ENCODE data around the gene KRT37. TPM values are rescaled to one million over a fixed set of nuclear protein-coding genes. Genes with fewer than 3 reads are reported as not detected.

The KRT37 gene
- total and polyA plus RNA-seq, 10 donors = not detected

- TF ChIP-seq POLR2AphosphoS5 (IDR thresholded peaks at IDR 0.05) = no peak
- no peak for TF ChIP-seq POLR2A (IDR thresholded peaks at IDR 0.05)
- no peak for TF ChIP-seq CTCF (IDR thresholded peaks at IDR 0.05 in 8 of 11, conservative IDR thresholded peaks at IDR 0.05 in 3 of 11)
- H3K9me3 ChIP-seq = no peaks in the 10 kb centered on the region
- H3K36me3 ChIP-seq = no peaks in the 10 kb centered on the region
- H3K27me3 ChIP-seq (replicated peaks in 1 of 7) = peaks cover 0 to 2% (median 0%) of the 10 kb centered on the region in 7 donors
- H3K4me1 ChIP-seq = no peaks in the 10 kb centered on the region
- H3K4me3 ChIP-seq = no peak overlapping the region
- WGBS, 5 donors = 81 to 90% (median 86%) methylated on average over 4 of the region's 4 CpGs
- intact Hi-C loops (cut with DNase I; ENCODE audit: low total_unique reads) = no loop called here
- DNase-seq = no peak
- H3K27ac ChIP-seq = no peak overlapping the region
Observed at GRCh38 chr17:41457676-41458075, 33.3 kb upstream of the KRT37 start.

- 76 to 92% (median 82%) methylated on average over 3 of the region's 3 CpGs for WGBS, 5 donors
- H3K4me3 ChIP-seq = no peak overlapping the region
- TF ChIP-seq CTCF (IDR thresholded peaks at IDR 0.05 in 8 of 11, conservative IDR thresholded peaks at IDR 0.05 in 3 of 11) (no peak), POLR2AphosphoS5 (IDR thresholded peaks at IDR 0.05) (no peak), POLR2A (IDR thresholded peaks at IDR 0.05) (no peak)
- no peaks in the 10 kb centered on the region for H3K4me1 ChIP-seq
- DNase-seq = no peak
- peaks cover 0 to 2% (median 0%) of the 10 kb centered on the region in 7 donors for H3K27me3 ChIP-seq (replicated peaks in 1 of 7)
- peaks cover 0 to 3% (median 0%) of the 10 kb centered on the region in 8 donors for H3K9me3 ChIP-seq
- no peak overlapping the region for H3K27ac ChIP-seq
- intact Hi-C loops (cut with DNase I; ENCODE audit: low total_unique reads) = no loop called here
- no peaks in the 10 kb centered on the region for H3K36me3 ChIP-seq
Observed at GRCh38 chr17:41456204-41456603, 31.8 kb upstream of the KRT37 start.

DNA sequence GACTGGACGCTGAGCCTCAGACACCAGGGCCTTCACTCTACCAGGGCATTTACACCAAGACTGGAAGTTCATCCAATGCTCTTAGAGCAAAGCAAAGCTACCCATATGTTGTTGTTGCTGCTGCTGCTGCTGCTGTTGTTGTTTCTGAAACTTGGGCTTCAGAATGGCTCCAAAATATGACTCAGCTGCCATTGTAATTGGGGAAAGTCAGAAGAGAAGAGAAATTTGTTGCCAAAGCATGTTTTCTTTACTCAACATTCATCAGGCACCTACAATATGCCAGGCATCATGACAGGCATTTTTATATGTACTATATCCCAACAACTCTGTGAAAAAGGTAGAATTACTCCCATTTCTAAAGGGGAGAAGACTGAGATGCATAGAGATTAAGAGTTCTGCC lies 30.9 kb upstream of the KRT37 start:
- intact Hi-C loops (cut with DNase I; ENCODE audit: low total_unique reads) = no loop called here
- Histone ChIP-seq H3K4me1 (no peaks in the 10 kb centered on the region), H3K4me3 (no peak overlapping the region), H3K27ac (no peak overlapping the region), H3K9me3 (peaks cover 0 to 4% (median 0%) of the 10 kb centered on the region in 8 donors), H3K27me3 (replicated peaks in 1 of 7) (peaks cover 0 to 2% (median 0%) of the 10 kb centered on the region in 7 donors), H3K36me3 (no peaks in the 10 kb centered on the region)
- WGBS, 5 donors = 81 to 100% (median 89%) methylated on average over 1 of the region's 1 CpG
- TF ChIP-seq POLR2AphosphoS5 (IDR thresholded peaks at IDR 0.05) (no peak), CTCF (IDR thresholded peaks at IDR 0.05 in 8 of 11, conservative IDR thresholded peaks at IDR 0.05 in 3 of 11) (no peak), POLR2A (IDR thresholded peaks at IDR 0.05) (no peak)
- no peak for DNase-seq

DNA sequence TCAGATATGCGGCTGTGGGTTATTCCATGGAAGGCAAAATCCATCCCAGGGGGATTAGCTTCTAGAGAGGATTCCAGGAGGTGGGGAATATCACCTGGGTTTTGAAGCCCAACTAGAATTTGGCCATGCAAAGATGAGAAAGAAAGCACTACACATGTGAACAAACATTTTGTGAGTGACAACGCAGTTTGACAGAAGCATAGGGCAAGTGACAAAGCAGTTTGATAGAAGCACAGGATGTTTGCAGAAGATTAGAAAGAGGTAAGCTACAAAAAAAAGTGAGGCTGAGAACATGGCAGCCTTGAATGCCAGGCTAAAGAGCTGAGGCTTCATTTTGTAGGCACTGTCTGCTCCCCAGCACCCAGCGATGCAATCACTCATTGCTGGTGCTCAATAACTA lies 28.7 kb upstream of the KRT37 start:
- no peak for TF ChIP-seq CTCF (IDR thresholded peaks at IDR 0.05 in 8 of 11, conservative IDR thresholded peaks at IDR 0.05 in 3 of 11)
- TF ChIP-seq POLR2A (IDR thresholded peaks at IDR 0.05) = no peak
- no peak for TF ChIP-seq POLR2AphosphoS5 (IDR thresholded peaks at IDR 0.05)
- Histone ChIP-seq H3K9me3 (peaks cover 0 to 4% (median 0%) of the 10 kb centered on the region in 8 donors), H3K4me3 (no peak overlapping the region), H3K27me3 (replicated peaks in 1 of 7) (peaks cover 0 to 6% (median 0%) of the 10 kb centered on the region in 7 donors), H3K27ac (no peak overlapping the region), H3K4me1 (no peaks in the 10 kb centered on the region), H3K36me3 (no peaks in the 10 kb centered on the region)
- DNase-seq = no peak
- 77 to 94% (median 88%) methylated on average over 3 of the region's 3 CpGs for WGBS, 5 donors
- intact Hi-C loops (cut with DNase I; ENCODE audit: low total_unique reads) = no loop called here

Measured in spleen (tissue), 11 donors.